ENCODE data around the gene CORO7.

- no peak for TF ChIP-seq POLR2A (IDR thresholded peaks at IDR 0.05)
- TF ChIP-seq CTCF (IDR thresholded peaks at IDR 0.05) = no peak
Measured at GRCh38 chr16:4332623-4333307, 83.6 kb downstream of the CORO7 start.
